Ascending aorta (tissue), 2 donors: ENCODE results near the gene SLC23A2. TPM values are rescaled to one million over a fixed set of nuclear protein-coding genes. Genes with fewer than 3 reads are reported as not detected.

Source experiments
- DNase-seq, 2 donors: peaks; one replicate each; pipeline ENCODE4 v3.0.0-alpha.2; 2019; ENCODE audit warnings: low spot score in 2 of 2
- H3K27ac ChIP-seq, 2 donors: fragments of 200-600 bp; sonication (generic); one replicate each; pipeline ENCODE4 v1.5.1; 2016 to 2017; ENCODE audit warnings: mild to moderate bottlenecking in 1 of 2
- H3K27me3 ChIP-seq: fragments of 200-600 bp; sonication (generic); one replicate; pipeline ENCODE4 v1.5.1; 2017
- H3K36me3 ChIP-seq, 2 donors: fragments of 200-600 bp; sonication (generic); one replicate each; pipeline ENCODE4 v1.5.1; 2016
- H3K4me1 ChIP-seq, 2 donors: fragments of 200-600 bp; sonication (generic); one replicate each; pipeline ENCODE4 v1.5.1; 2016 to 2017; ENCODE audit warnings: mild to moderate bottlenecking in 1 of 2
- H3K4me3 ChIP-seq, 2 donors: fragments of 200-600 bp; sonication (generic); one replicate each; pipeline ENCODE4 v1.5.1; 2016 to 2017; ENCODE audit warnings: mild to moderate bottlenecking in 1 of 2
- H3K9me3 ChIP-seq, 2 donors: fragments of 200-600 bp; sonication (generic); one replicate each; pipeline ENCODE4 v1.5.1; 2016
- CTCF ChIP-seq, 3 experiments: fragments of 200-600 bp in 2 of 3; fragments of 450-650 bp in 1 of 3; sonication (generic) in 2 of 3; IDR thresholded peaks; one replicate each; pipeline ENCODE4 v1.5.1; 2016 to 2019; ENCODE audit warnings: antibody characterized with exemption in 3 of 3, mild to moderate bottlenecking in 1 of 3, moderate library complexity in 1 of 3
- intact Hi-C: fragments of 100-400 bp; cut with DNase I; formaldehyde crosslinking; loops from one replicate; pipeline ENCODE4 v1.15.1; 2023
- total RNA-seq: library from RNA; depleted of rRNA; stranded (reverse); fragments of >200 nt; gene quantifications from one replicate; pipeline ENCODE4 v1.1.0, GENCODE V29; 2016

SLC23A2 gene
- total RNA-seq, 1 donor from 2014 or later: 32.8 TPM

- no peak for TF ChIP-seq CTCF (IDR thresholded peaks at IDR 0.05)
Observed at GRCh38 chr20:4912380-4913142, 88.7 kb downstream of the SLC23A2 start.

GRCh38 chr20:4910951-4911350 is 90.4 kb downstream of the SLC23A2 start:
- no peak for TF ChIP-seq CTCF (IDR thresholded peaks at IDR 0.05)
- Histone ChIP-seq H3K27me3 (no peaks in the 10 kb centered on the region), H3K36me3 (no peaks in the 10 kb centered on the region), H3K4me1 (peaks cover 0 to 1% of the 10 kb centered on the region in 2 donors), H3K27ac (no peak overlapping the region), H3K4me3 (no peak overlapping the region), H3K9me3 (peaks cover 0 to 3% of the 10 kb centered on the region in 2 donors)
- DNase-seq: no peak
- intact Hi-C loops: no loop called here

More at GRCh38 chr20:4912380-4913142, 88.7 kb downstream of the SLC23A2 start:
- H3K4me3 ChIP-seq: no peak overlapping the region
- H3K36me3 ChIP-seq: no peaks in the 10 kb centered on the region
- no peak for DNase-seq
- intact Hi-C loops: no loop called here
- H3K27me3 ChIP-seq: no peaks in the 10 kb centered on the region
- peaks cover 0 to 3% of the 10 kb centered on the region in 2 donors for H3K9me3 ChIP-seq
- peaks cover 4 to 14% of the 10 kb centered on the region in 2 donors for H3K4me1 ChIP-seq
- H3K27ac ChIP-seq: no peak overlapping the region

- TF ChIP-seq CTCF (IDR thresholded peaks at IDR 0.05): no peak
Observed at GRCh38 chr20:4905613-4906012, 95.7 kb downstream of the SLC23A2 start.

GRCh38 chr20:4905195-4905594 is 96.1 kb downstream of the SLC23A2 start:
- H3K27ac ChIP-seq: no peak overlapping the region
- no peak overlapping the region for H3K4me3 ChIP-seq
- no peaks in the 10 kb centered on the region for H3K27me3 ChIP-seq
- no peak for DNase-seq
- peaks cover 0 to 3% of the 10 kb centered on the region in 2 donors for H3K4me1 ChIP-seq
- H3K9me3 ChIP-seq: peaks cover 0 to 3% of the 10 kb centered on the region in 2 donors
- no peak for TF ChIP-seq CTCF (IDR thresholded peaks at IDR 0.05)
- intact Hi-C loops: no loop called here
- H3K36me3 ChIP-seq: peaks cover 9 to 18% of the 10 kb centered on the region in 2 donors

More at GRCh38 chr20:4905613-4906012, 95.7 kb downstream of the SLC23A2 start:
- intact Hi-C loops: no loop called here
- H3K4me3 ChIP-seq: no peak overlapping the region
- no peak overlapping the region for H3K27ac ChIP-seq
- peaks cover 0 to 3% of the 10 kb centered on the region in 2 donors for H3K9me3 ChIP-seq
- no peaks in the 10 kb centered on the region for H3K27me3 ChIP-seq
- no peak for DNase-seq
- H3K4me1 ChIP-seq: peaks cover 0 to 3% of the 10 kb centered on the region in 2 donors
- peaks cover 9 to 17% of the 10 kb centered on the region in 2 donors for H3K36me3 ChIP-seq

- H3K27me3 ChIP-seq: no peaks in the 10 kb centered on the region
- H3K4me3 ChIP-seq: no peak overlapping the region
- intact Hi-C loops: no loop called here
- no peak overlapping the region for H3K27ac ChIP-seq
- H3K4me1 ChIP-seq: peaks cover 0 to 3% of the 10 kb centered on the region in 2 donors
- no peak for DNase-seq
- peaks cover 13 to 18% of the 10 kb centered on the region in 2 donors for H3K36me3 ChIP-seq
- no peak for TF ChIP-seq CTCF (IDR thresholded peaks at IDR 0.05)
- H3K9me3 ChIP-seq: peaks cover 0 to 3% of the 10 kb centered on the region in 2 donors
Observed at GRCh38 chr20:4904127-4904860, 97.0 kb downstream of the SLC23A2 start.
